HG03064 (cell line): ENCODE data around the gene SEMA4D.
A peak's percentile ranks its signal among the peaks of the same experiment; 100 is the strongest.

Experiments
- ATAC-seq: cut with Tn5 transposase; IDR thresholded peaks from one replicate; pipeline ENCODE4 v1.9.1; 2021; ENCODE audit warnings: low read depth; ENCODE audit not compliant: unreplicated experiment

SEMA4D gene

GRCh38 chr9:89435071-89435823 is 62.7 kb downstream of the SEMA4D start:
- ATAC-seq, result no peak

- no peak for ATAC-seq
These were observed 63.3 kb downstream of the SEMA4D start for GRCh38 chr9:89434636-89435035.

- ATAC-seq, result no peak
These were observed 64.1 kb downstream of the SEMA4D start for GRCh38 chr9:89433826-89434225.

- no peak for ATAC-seq
These were observed 64.9 kb downstream of the SEMA4D start for GRCh38 chr9:89432986-89433530.

GRCh38 chr9:89431930-89432725 is 65.8 kb downstream of the SEMA4D start:
- ATAC-seq, result no peak

- no peak for ATAC-seq
These were observed 66.9 kb downstream of the SEMA4D start for GRCh38 chr9:89430995-89431394.

GRCh38 chr9:89428901-89429890 is 68.7 kb downstream of the SEMA4D start:
- ATAC-seq, result no peak

GRCh38 chr9:89428222-89428761 is 69.6 kb downstream of the SEMA4D start:
- no peak for ATAC-seq

GRCh38 chr9:89427621-89428221 is 70.2 kb downstream of the SEMA4D start:
- no peak for ATAC-seq

- ATAC-seq, result peak; percentile 66
These were observed 71.4 kb downstream of the SEMA4D start for GRCh38 chr9:89426384-89426961.

- peak; percentile 9 for ATAC-seq
These were observed 72.0 kb downstream of the SEMA4D start for GRCh38 chr9:89425921-89426383.

GRCh38 chr9:89425024-89425805 is 72.7 kb downstream of the SEMA4D start:
- ATAC-seq, result no peak

- no peak for ATAC-seq
These were observed 75.5 kb downstream of the SEMA4D start for GRCh38 chr9:89422151-89422975.

GRCh38 chr9:89421595-89421994 is 76.3 kb downstream of the SEMA4D start:
- ATAC-seq, result no peak

GRCh38 chr9:89420397-89421178 is 77.3 kb downstream of the SEMA4D start:
- ATAC-seq, result no peak

- ATAC-seq, result no peak
These were observed 77.9 kb downstream of the SEMA4D start for GRCh38 chr9:89419978-89420394.
